GM12878 (cell line): ENCODE measurements around the gene SPATS2L. TPM values are rescaled to one million over a fixed set of nuclear protein-coding genes. Genes with fewer than 3 reads are reported as not detected.

Experiments
- ATAC-seq: fragments of 200-7000 bp; cut with Tn5 transposase; 3 replicates; pipeline ENCODE4 v1.9.1; 2020; ENCODE audit warnings: mild to moderate bottlenecking, moderate library complexity
- BruUV-seq: library from RNA; stranded (reverse); fragments of 400-500 nt; replicated peaks from 2 replicates; lab custom pipeline; 2021; lab: Mats Ljungman, UMichigan
- CTCF ChIA-PET: fragments of 300-600 bp; sonication (Branson Sonifier 250); formaldehyde crosslinking; extraction: SDS; loops from one replicate; lab custom pipeline; 2021; ENCODE audit warnings: inconsistent platforms; lab: Yijun Ruan, JAX
- POLR2A ChIA-PET: fragments of 350-600 bp; formaldehyde crosslinking; extraction: SDS; loops from one replicate; lab custom pipeline; 2021; ENCODE audit warnings: inconsistent platforms; lab: Charles Lee
- RAD21 ChIA-PET: fragments of 300-600 bp; sonication (Branson Sonifier 250); formaldehyde crosslinking; loops from one replicate; lab custom pipeline; 2023; ENCODE audit warnings: antibody characterized with exemption; ENCODE audit not compliant: unreplicated experiment; lab: Charles Lee
- SMC1A ChIA-PET: fragments of 300-600 bp; sonication (Branson Sonifier 250); formaldehyde crosslinking; loops from one replicate; lab custom pipeline; 2023; ENCODE audit not compliant: unreplicated experiment, uncharacterized antibody; lab: Charles Lee
- DNase-seq: peaks from one replicate; pipeline ENCODE4 v3.0.0-alpha.2; 2011; ENCODE audit warnings: low read depth, low spot score
- FAIRE-seq: peaks from 3 replicates; lab custom pipeline; 2011; peaks lifted over from hg19 to GRCh38; lab: Jason Lieb, UNC
- H2AFZ ChIP-seq: 2 replicates; pipeline ENCODE4 v1.6.0; 2011; ENCODE audit warnings: low read depth, low read length, control low read depth; ENCODE audit not compliant: control insufficient read depth
- H3K27ac ChIP-seq: 2 replicates; pipeline ENCODE4 v1.5.1; 2011; ENCODE audit warnings: control low read depth; ENCODE audit not compliant: control insufficient read depth, insufficient read depth
- H3K27me3 ChIP-seq, 2 experiments: replicated peaks in 1 of 2; 2 replicates each; pipeline versions ENCODE4 v1.6.0 to v1.6.1; 2011; ENCODE audit warnings: low read length in 1 of 2; ENCODE audit not compliant: control insufficient read depth in 2 of 2, insufficient read depth in 2 of 2
- H3K36me3 ChIP-seq, 2 experiments: 2 replicates each; pipeline ENCODE4 v1.5.1; 2011; ENCODE audit warnings: low read length in 1 of 2; ENCODE audit not compliant: control insufficient read depth in 2 of 2, insufficient read depth in 2 of 2
- H3K4me1 ChIP-seq: 2 replicates; pipeline ENCODE4 v1.6.1; 2011; ENCODE audit warnings: mild to moderate bottlenecking, low read length, moderate library complexity, mixed read lengths; ENCODE audit not compliant: control insufficient read depth, insufficient read depth
- H3K4me2 ChIP-seq: 2 replicates; pipeline ENCODE4 v1.6.0; 2011; ENCODE audit warnings: control low read depth; ENCODE audit not compliant: control insufficient read depth, insufficient read depth
- H3K4me3 ChIP-seq: fragments of 200-600 bp; sonication (generic); 2 replicates; pipeline ENCODE4 v1.5.1; 2016
- H3K79me2 ChIP-seq: 2 replicates; pipeline ENCODE4 v1.6.0; 2011; ENCODE audit warnings: low read length; ENCODE audit not compliant: control insufficient read depth, insufficient read depth
- H3K9ac ChIP-seq: 2 replicates; pipeline ENCODE4 v1.8.0; 2011; ENCODE audit warnings: low read length, control low read depth, mixed read lengths; ENCODE audit not compliant: control insufficient read depth, insufficient read depth
- H3K9me3 ChIP-seq: replicated peaks from 3 replicates; pipeline ENCODE4 v1.5.1; 2011; ENCODE audit warnings: mild to moderate bottlenecking, low read length; ENCODE audit not compliant: control insufficient read depth, insufficient read depth
- H4K20me1 ChIP-seq: 2 replicates; pipeline ENCODE4 v1.6.0; 2011; ENCODE audit not compliant: control insufficient read depth, insufficient read depth
- BACH1 ChIP-seq: fragments of 450-650 bp; IDR thresholded peaks from 2 replicates; pipeline ENCODE4 v1.6.1; 2017; ENCODE audit warnings: mild to moderate bottlenecking, borderline replicate concordance
- EGR1 ChIP-seq, 2 experiments: IDR thresholded peaks; 1 replicate in 1 of 2; 2 replicates in 1 of 2; pipeline ENCODE4 v1.6.1; 2011 to 2012; ENCODE audit warnings: low read depth in 2 of 2, low read length in 2 of 2, borderline replicate concordance in 1 of 2, mild to moderate bottlenecking in 1 of 2, moderate library complexity in 1 of 2
- FOS ChIP-seq: IDR thresholded peaks from 3 replicates; pipeline ENCODE4 v1.6.1; 2011; ENCODE audit warnings: borderline replicate concordance; ENCODE audit not compliant: insufficient read length; ENCODE audit errors: extremely low read depth
- GATAD2B ChIP-seq: fragments of 450-650 bp; conservative IDR thresholded peaks from 2 replicates; pipeline ENCODE4 v1.6.1; 2017; ENCODE audit warnings: low read depth, mild to moderate bottlenecking, moderate library complexity
- IKZF1 ChIP-seq: fragments of 450-650 bp; conservative IDR thresholded peaks from 2 replicates; pipeline ENCODE4 v1.6.1; 2017; ENCODE audit warnings: antibody characterized with exemption, mild to moderate bottlenecking
- MTA3 ChIP-seq: IDR thresholded peaks from 2 replicates; pipeline ENCODE4 v1.6.1; 2012; ENCODE audit warnings: low read length, inconsistent platforms, borderline replicate concordance
- NR2C1 ChIP-seq: fragments of 450-650 bp; IDR thresholded peaks from 2 replicates; pipeline ENCODE4 v1.6.1; 2017; ENCODE audit warnings: antibody characterized with exemption, mild to moderate bottlenecking, moderate library complexity
- SMAD1 ChIP-seq: fragments of 450-650 bp; IDR thresholded peaks from 2 replicates; pipeline ENCODE4 v1.6.1; 2018; ENCODE audit warnings: mild to moderate bottlenecking, low read depth; ENCODE audit not compliant: partially characterized antibody
- ZBTB11 ChIP-seq: fragments of 450-650 bp; formaldehyde crosslinking; IDR thresholded peaks from 2 replicates; pipeline ENCODE4 v1.5.0; 2022; ENCODE audit warnings: mild to moderate bottlenecking, missing genetic modification characterization
- WGBS: methylation state at CpG from one replicate; pipeline ENCODE4 v1.1.6; 2016; ENCODE audit warnings: low lambda C conversion rate; ENCODE audit not compliant: insufficient replicate concordance, insufficient coverage; ENCODE audit errors: missing lambda C conversion rate; 5-methylcytosine and 5-hydroxymethylcytosine counted together
- in situ Hi-C: fragments of 300-500 bp; cut with MboI; formaldehyde crosslinking; loops from 9 replicates; pipeline ENCODE4 v1.14.3; 2018; ENCODE audit warnings: mixed read lengths
- intact Hi-C: fragments of 100-400 bp; cut with micrococcal nuclease; formaldehyde crosslinking; loops from one replicate; pipeline ENCODE4 v1.14.2; 2022; ENCODE audit not compliant: unreplicated experiment
- polyA plus RNA-seq, 11 experiments: library from polyadenylated mRNA; depleted of rRNA in 4 of 11; unstranded in 6 of 11; stranded (reverse) in 5 of 11; fragments of >200 nt; fragmentation: Nextera tagmentation in 4 of 11; fragmentation: Illumina TruSeq in 1 of 11; extraction: Ambion mirVana in 4 of 11; extraction: Trizol in 1 of 11; gene quantifications; 1 replicate in 1 of 11; 2 replicates in 10 of 11; pipeline versions ENCODE4 v1.2.1 to v1.2.3, GENCODE V29; 2011 to 2016; ENCODE audit warnings: inconsistent platforms in 2 of 11, missing spikeins in 2 of 11, low read depth in 1 of 11
- total RNA-seq, 4 experiments: library from RNA; depleted of rRNA in 3 of 4; stranded (reverse); fragments of >200 nt in 3 of 4; fragmentation: Illumina TruSeq in 1 of 4; extraction: Trizol in 1 of 4; gene quantifications; 2 replicates each; pipeline versions ENCODE4 v1.2.1 to v1.2.3, GENCODE V29; 2013 to 2021
- TF ChIP-seq, protein P1 (sequence below): fragments of 450-650 bp; conservative IDR thresholded peaks from 2 replicates; pipeline ENCODE4 v1.6.1; 2017; ENCODE audit warnings: mild to moderate bottlenecking, moderate library complexity
- TF ChIP-seq, protein P2 (sequence below): IDR thresholded peaks from 2 replicates; pipeline ENCODE4 v1.6.1; 2012; ENCODE audit warnings: low read length, inconsistent platforms

Gene SPATS2L
- total and polyA plus RNA-seq, 10 of the 15 experiments (the other 5 are each of a cell fraction or from before 2014, with no cell fraction given), result 5.2 to 30.0 (median 20.1) TPM

DNA sequence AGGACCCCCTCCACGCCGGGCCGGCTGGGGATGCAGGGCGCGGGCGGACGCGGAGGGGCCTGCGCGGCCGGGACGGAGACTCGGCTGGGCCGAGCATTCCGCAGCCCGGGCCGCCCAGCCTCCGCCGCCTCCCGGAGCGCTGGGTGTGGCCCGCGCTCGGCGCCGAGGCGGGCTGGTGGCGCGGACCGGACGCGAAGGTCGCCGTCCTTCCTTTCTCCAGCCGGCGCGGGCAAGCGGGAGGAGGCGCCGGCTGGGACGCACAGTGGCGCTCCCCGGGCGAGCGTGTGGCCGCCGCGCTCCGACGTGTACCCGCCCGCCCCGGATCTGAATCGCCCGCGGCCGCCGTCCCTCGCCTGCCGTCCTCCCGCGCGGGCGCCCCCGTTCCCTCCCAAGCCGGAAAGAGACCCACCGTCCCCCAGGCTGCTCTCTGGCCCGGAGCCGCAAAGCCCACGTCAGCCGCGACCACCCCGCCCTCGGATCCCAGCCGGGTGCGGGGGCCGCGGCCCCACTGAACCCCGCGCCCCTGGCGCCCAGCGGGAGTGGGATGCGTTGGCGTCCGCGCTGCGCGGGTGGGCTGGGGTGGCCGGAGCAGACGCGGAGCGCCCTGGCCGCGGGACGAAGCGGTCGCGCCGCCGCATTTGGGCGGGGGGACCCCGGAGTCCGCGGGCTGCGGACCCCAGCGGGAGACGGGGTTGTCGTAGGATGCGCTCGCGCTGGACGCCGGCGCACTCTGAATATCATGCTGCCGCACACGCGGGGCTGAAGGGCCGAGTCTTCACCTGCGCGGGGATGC, 634 bp downstream of the SPATS2L start:
- H3K4me3 ChIP-seq, result peak overlapping the region; percentile 71
- H3K4me1 ChIP-seq, result peaks cover 4% of the 10 kb centered on the region; the same call in 1 of the 2 replicates
- no peaks in the 10 kb centered on the region for H3K36me3 ChIP-seq
- ChIA-PET RAD21 (interaction anchor here (1.8 kb wide), 1 partner anchor 164 kb away, joined by 7 read pairs; no protein-coding TSS in a partner anchor), POLR2A (interaction anchor here (1.0 kb wide), 1 partner anchor 14 kb away, joined by 3 read pairs; no protein-coding TSS in a partner anchor), SMC1A (interaction anchor here (1.2 to 2.9 kb wide), 4 partner anchors 15 to 164 kb away, joined by 3 to 16 read pairs (median 6); no protein-coding TSS in a partner anchor), CTCF (interaction anchor here (0.9 to 1.9 kb wide), 3 partner anchors 15 to 164 kb away, joined by 3 to 6 read pairs (median 5); no protein-coding TSS in a partner anchor)
- H3K9ac ChIP-seq, result peak overlapping the region; percentile 66
- 1% methylated on average over 82 of the region's 120 CpGs for WGBS
- no peak for FAIRE-seq
- intact Hi-C loops (loop anchor here (2.0 to 5.0 kb wide), 4 partner anchors 65 to 325 kb away; no protein-coding TSS in a partner anchor), in situ Hi-C loops (no loop called here)
- peak; percentile 69 for ATAC-seq
- H3K27me3 ChIP-seq, result no peaks in the 10 kb centered on the region
- peak overlapping the region; percentile 70 for H3K27ac ChIP-seq
- no peaks in the 10 kb centered on the region for H4K20me1 ChIP-seq
- BruUV-seq, result no TSS peak
- no peak for DNase-seq
- H3K4me2 ChIP-seq, result peak overlapping the region; percentile 93
- H3K79me2 ChIP-seq, result peaks cover 19% of the 10 kb centered on the region
- H3K9me3 ChIP-seq, result no peaks in the 10 kb centered on the region
- H2AFZ ChIP-seq, result peak overlapping the region; percentile 84
- TF ChIP-seq ZBTB11 (CRISPR knock-in tag) (no peak), BACH1 (0 out of 2 replicates have a peak, but pooled peaks have one; percentile 66), MTA3 (no peak), IKZF1 (peak; percentile 87), GATAD2B (peak; percentile 81), FOS (no peak), NR2C1 (0 out of 2 replicates have a peak, but pooled peaks have one; percentile 46), EGR1 (IDR thresholded peaks at IDR 0.05; ENCODE audit: borderline replicate concordance in 1 of 2, low read depth in 2 of 2, low read length in 2 of 2) (0 out of 3 replicates have a peak, but pooled peaks of 1 of the 2 experiments have one; percentile 30), SMAD1 (no peak)
- TF ChIP-seq, protein P1, sequence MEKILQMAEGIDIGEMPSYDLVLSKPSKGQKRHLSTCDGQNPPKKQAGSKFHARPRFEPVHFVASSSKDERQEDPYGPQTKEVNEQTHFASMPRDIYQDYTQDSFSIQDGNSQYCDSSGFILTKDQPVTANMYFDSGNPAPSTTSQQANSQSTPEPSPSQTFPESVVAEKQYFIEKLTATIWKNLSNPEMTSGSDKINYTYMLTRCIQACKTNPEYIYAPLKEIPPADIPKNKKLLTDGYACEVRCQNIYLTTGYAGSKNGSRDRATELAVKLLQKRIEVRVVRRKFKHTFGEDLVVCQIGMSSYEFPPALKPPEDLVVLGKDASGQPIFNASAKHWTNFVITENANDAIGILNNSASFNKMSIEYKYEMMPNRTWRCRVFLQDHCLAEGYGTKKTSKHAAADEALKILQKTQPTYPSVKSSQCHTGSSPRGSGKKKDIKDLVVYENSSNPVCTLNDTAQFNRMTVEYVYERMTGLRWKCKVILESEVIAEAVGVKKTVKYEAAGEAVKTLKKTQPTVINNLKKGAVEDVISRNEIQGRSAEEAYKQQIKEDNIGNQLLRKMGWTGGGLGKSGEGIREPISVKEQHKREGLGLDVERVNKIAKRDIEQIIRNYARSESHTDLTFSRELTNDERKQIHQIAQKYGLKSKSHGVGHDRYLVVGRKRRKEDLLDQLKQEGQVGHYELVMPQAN, result peak; percentile 48; the same call in 1 of the 2 replicates
- TF ChIP-seq, protein P2, sequence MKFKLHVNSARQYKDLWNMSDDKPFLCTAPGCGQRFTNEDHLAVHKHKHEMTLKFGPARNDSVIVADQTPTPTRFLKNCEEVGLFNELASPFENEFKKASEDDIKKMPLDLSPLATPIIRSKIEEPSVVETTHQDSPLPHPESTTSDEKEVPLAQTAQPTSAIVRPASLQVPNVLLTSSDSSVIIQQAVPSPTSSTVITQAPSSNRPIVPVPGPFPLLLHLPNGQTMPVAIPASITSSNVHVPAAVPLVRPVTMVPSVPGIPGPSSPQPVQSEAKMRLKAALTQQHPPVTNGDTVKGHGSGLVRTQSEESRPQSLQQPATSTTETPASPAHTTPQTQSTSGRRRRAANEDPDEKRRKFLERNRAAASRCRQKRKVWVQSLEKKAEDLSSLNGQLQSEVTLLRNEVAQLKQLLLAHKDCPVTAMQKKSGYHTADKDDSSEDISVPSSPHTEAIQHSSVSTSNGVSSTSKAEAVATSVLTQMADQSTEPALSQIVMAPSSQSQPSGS, result no peak
